ENCODE results near the gene CHST6.

CHST6 gene

GRCh38 chr16:75491876-75492275 is 3.4 kb downstream of the CHST6 start:
- TF ChIP-seq CTCF (IDR thresholded peaks at IDR 0.05; ENCODE audit: low read depth, low read length), result peak; percentile 26
- no peak overlapping the region for H3K4me3 ChIP-seq (ENCODE audit: low read depth, low read length)
- DNase-seq (ENCODE audit: low read depth, low spot score), result no peak
- in situ Hi-C loops (cut with HindIII; ENCODE audit: low sequenced_read_pairs), result no loop called here

- no peak for TF ChIP-seq CTCF (IDR thresholded peaks at IDR 0.05; ENCODE audit: low read depth, low read length)
- no peak overlapping the region for H3K4me3 ChIP-seq (ENCODE audit: low read depth, low read length)
- in situ Hi-C loops (cut with HindIII; ENCODE audit: low sequenced_read_pairs), result no loop called here
- no peak for DNase-seq (ENCODE audit: low read depth, low spot score)
Measured at GRCh38 chr16:75488322-75488721, 6.9 kb downstream of the CHST6 start.

- no peak for TF ChIP-seq CTCF (IDR thresholded peaks at IDR 0.05; ENCODE audit: low read depth, low read length)
- in situ Hi-C loops (cut with HindIII; ENCODE audit: low sequenced_read_pairs), result no loop called here
- no peak overlapping the region for H3K4me3 ChIP-seq (ENCODE audit: low read depth, low read length)
- DNase-seq (ENCODE audit: low read depth, low spot score), result no peak
Measured at GRCh38 chr16:75486676-75487313, 8.4 kb downstream of the CHST6 start.

DNA sequence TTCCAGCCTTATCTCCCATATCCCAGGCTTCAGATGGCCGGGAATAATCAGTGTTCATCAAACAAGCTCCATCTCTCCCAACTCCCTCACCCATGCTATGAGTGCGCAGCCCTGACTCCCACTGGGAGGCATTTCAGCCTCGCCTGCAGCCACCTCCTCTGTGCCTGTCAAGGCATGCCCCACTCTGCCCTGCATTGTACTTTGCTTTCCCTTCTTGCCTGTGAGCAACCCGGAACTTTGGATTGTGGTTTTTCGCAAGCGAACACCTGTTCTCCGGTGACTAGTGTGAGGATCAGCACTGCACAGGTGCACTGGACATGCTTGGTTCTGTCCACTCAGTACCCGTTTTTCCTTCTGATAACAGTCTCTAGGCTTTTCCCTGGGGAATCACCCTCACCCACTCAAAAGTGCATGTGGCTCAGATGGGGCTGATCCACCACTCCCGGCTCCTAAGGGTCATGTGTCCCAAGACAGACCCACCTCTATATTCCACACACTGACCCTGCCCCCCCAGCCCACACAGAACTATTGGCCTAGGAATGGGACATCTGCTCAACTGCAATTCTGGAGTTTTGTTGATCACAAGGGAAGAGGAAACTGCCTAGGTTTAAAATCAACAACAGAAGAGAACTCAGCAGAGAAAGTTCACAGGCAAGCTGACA is 9.1 kb downstream of the CHST6 start:
- in situ Hi-C loops (cut with HindIII; ENCODE audit: low sequenced_read_pairs), result no loop called here
- H3K4me3 ChIP-seq (ENCODE audit: low read depth, low read length), result no peak overlapping the region
- DNase-seq (ENCODE audit: low read depth, low spot score), result no peak
- TF ChIP-seq CTCF (IDR thresholded peaks at IDR 0.05; ENCODE audit: low read depth, low read length), result no peak

DNA sequence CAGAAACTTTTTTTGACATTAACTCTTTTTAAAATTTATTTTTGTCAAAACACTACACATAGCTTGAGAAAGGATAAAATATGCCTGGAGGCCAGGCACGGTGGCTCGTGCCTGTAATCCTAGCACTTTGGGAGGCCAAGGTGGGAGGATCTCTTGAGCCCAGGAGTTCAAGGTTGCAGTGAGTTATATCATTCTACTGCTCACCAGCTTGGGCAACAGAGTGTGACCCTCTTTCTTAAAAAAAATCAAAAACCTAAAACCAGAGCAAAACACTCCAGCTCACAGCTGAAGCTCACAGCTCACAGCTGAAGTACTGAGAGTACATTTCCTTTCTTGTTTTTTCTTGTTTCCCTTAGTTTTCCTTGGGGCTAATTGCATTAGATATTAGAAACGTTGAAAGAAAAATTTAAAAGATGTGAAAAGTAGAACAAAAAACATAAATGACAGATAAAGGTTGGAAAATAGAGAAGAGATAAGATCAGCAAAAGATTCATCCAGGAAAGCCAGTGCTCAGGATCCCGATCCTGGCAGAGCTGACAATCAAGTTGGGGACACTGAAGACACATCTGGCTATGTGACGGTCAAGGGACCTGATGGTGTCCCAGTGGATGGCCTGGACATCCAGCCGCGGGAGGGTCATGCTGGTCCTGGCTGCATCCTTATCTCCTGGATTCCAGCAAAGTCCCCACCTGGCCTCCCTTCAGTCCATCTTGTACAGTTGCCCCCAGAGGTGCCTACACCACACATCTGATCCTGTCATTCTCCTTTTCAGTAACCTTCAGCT is 9.8 kb downstream of the CHST6 start:
- no peak for DNase-seq (ENCODE audit: low read depth, low spot score)
- no peak for TF ChIP-seq CTCF (IDR thresholded peaks at IDR 0.05; ENCODE audit: low read depth, low read length)

DNA sequence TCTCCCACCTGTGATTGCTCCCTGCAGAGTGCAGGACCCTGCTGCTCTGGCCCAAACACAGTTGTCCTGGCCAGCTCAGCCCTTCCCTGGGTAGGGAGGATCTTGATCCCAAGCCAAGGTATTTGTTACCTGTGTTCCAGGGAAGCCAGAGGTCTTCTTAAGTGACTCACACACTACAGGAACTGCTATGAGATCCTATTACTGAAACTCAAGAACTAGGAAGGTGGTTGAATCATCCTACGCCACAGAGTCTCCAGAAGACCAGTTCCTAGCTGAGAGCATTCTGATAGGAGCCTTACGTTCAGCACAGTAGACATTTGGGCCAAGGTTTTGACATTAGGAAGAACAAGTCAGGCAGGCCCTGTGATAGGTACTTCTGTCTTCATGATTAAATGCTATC is 12.0 kb downstream of the CHST6 start:
- H3K4me3 ChIP-seq (ENCODE audit: low read depth, low read length), result no peak overlapping the region
- TF ChIP-seq CTCF (IDR thresholded peaks at IDR 0.05; ENCODE audit: low read depth, low read length), result no peak
- peak; percentile 55 for DNase-seq (ENCODE audit: low read depth, low spot score)
- in situ Hi-C loops (cut with HindIII; ENCODE audit: low sequenced_read_pairs), result no loop called here

More for the DNA sequence above, 9.8 kb downstream of the CHST6 start:
- H3K4me3 ChIP-seq (ENCODE audit: low read depth, low read length), result no peak overlapping the region
- in situ Hi-C loops (cut with HindIII; ENCODE audit: low sequenced_read_pairs), result no loop called here
